ENCODE results near the gene ZNF337.

GRCh38 chr20:25632940-25633790 lies 63.5 kb downstream of the ZNF337 start:
- TF ChIP-seq POLR2AphosphoS5 (IDR thresholded peaks at IDR 0.05; ENCODE audit: low read depth) (no peak), REST (IDR thresholded peaks at IDR 0.05; ENCODE audit: insufficient replicate concordance, low read depth) (no peak), GABPA (IDR thresholded peaks at IDR 0.05; ENCODE audit: low read depth) (no peak)
- TF ChIP-seq, protein P1, sequence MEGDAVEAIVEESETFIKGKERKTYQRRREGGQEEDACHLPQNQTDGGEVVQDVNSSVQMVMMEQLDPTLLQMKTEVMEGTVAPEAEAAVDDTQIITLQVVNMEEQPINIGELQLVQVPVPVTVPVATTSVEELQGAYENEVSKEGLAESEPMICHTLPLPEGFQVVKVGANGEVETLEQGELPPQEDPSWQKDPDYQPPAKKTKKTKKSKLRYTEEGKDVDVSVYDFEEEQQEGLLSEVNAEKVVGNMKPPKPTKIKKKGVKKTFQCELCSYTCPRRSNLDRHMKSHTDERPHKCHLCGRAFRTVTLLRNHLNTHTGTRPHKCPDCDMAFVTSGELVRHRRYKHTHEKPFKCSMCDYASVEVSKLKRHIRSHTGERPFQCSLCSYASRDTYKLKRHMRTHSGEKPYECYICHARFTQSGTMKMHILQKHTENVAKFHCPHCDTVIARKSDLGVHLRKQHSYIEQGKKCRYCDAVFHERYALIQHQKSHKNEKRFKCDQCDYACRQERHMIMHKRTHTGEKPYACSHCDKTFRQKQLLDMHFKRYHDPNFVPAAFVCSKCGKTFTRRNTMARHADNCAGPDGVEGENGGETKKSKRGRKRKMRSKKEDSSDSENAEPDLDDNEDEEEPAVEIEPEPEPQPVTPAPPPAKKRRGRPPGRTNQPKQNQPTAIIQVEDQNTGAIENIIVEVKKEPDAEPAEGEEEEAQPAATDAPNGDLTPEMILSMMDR (IDR thresholded peaks at IDR 0.05; ENCODE audit: insufficient read depth, low read length): no peak
